ENCODE data around the gene GLIPR1. TPM values are rescaled to one million over a fixed set of nuclear protein-coding genes. Genes with fewer than 3 reads are reported as not detected.

Gene GLIPR1
- total RNA-seq (2022; extraction: Qiagen RNA extraction) = 25.3 to 30.7 TPM (median 30.3 TPM) in 5 replicates

DNA sequence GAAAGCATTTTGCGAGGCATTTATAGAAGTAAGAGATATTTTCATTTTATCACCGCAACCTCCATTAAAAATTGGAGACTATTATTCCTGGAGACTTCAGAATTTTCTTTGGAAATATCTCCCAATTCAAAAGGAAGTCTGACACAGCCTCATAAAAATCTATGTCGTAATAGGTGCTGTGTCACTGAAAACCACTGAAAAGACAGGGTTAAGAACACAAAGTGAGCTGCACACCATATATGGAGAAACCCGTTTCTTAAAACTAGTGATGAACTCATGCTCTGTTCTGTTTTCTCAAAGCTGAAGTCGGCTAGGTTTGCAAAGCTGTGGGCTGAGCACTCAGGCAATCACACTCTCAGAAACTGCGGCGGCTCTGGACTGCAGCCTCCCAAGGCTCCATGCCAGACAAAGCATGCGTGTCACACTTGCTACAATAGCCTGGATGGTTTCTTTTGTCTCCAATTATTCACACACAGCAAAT, at the start of gene GLIPR1:
Gene GLIPR1 (plus strand): TSS at position 287 of the 481 bp plus-strand sequence. CDS start 126 bp downstream, at position 413.

GRCh38 chr12:75511116-75512048, 30.8 kb downstream of the GLIPR1 start, which contains the start of gene KRR1:
KRR1 (minus strand) TSS chr12:75511609; CDS start chr12:75511597, 12 bp downstream.

Other genes starting within 250 kb of the GLIPR1 start
- gene CAPS2, start 150.4 kb upstream of the GLIPR1 start, total RNA-seq (2022; extraction: Qiagen RNA extraction) = 0.94 to 1.6 TPM (median 0.99 TPM) in 5 replicates
- not detected in 5 replicates for gene GLIPR1L1, start 146.1 kb upstream of the GLIPR1 start, total RNA-seq (2022; extraction: Qiagen RNA extraction)
- 0.08 to 0.20 TPM (median 0.10 TPM) in 5 replicates for gene GLIPR1L2, start 89.7 kb upstream of the GLIPR1 start, total RNA-seq (2022; extraction: Qiagen RNA extraction)
- 51.9 to 79.7 TPM (median 55.6 TPM) in 5 replicates for gene KRR1, start 30.9 kb downstream of the GLIPR1 start, total RNA-seq (2022; extraction: Qiagen RNA extraction)

All from A549 treated with Hydrocortisone at 1 μM for 4 hours (cell line).